Osteoblast (primary cell): ENCODE measurements around the gene ABCA4. TPM values are rescaled to one million over a fixed set of nuclear protein-coding genes. Genes with fewer than 3 reads are reported as not detected.
"Not testable (repeated sequence)": the region's sequence is repeated elsewhere in the genome, so short reads cannot be mapped to it uniquely, and the experiment has no call there.

Experiments used
- DNase-seq: peaks from one replicate; pipeline ENCODE4 v3.0.0; 2011; ENCODE audit warnings: low spot score, mixed read lengths; ENCODE audit not compliant: insufficient read length; ENCODE audit errors: missing footprints
- H2AFZ ChIP-seq: 2 replicates; pipeline ENCODE4 v1.6.0; 2011; ENCODE audit warnings: mild to moderate bottlenecking, low read length
- H3K27ac ChIP-seq: 2 replicates; pipeline ENCODE4 v1.5.1; 2011; ENCODE audit warnings: mild to moderate bottlenecking, low read depth, low read length, moderate library complexity
- H3K27me3 ChIP-seq: 2 replicates; pipeline ENCODE4 v1.6.0; 2012; ENCODE audit warnings: mild to moderate bottlenecking, control low read depth, inconsistent platforms, low read length, moderate library complexity; ENCODE audit not compliant: insufficient read depth
- H3K36me3 ChIP-seq: 2 replicates; pipeline ENCODE4 v1.5.1; 2011; ENCODE audit warnings: mild to moderate bottlenecking, low read length, control low read depth, moderate library complexity; ENCODE audit not compliant: insufficient read depth
- H3K4me1 ChIP-seq: 2 replicates; pipeline ENCODE4 v1.5.1; 2011; ENCODE audit warnings: mild to moderate bottlenecking, low read length, control low read depth, moderate library complexity; ENCODE audit not compliant: insufficient read depth
- H3K4me2 ChIP-seq: 2 replicates; pipeline ENCODE4 v1.6.0; 2011; ENCODE audit warnings: mild to moderate bottlenecking, low read length; ENCODE audit not compliant: insufficient read depth
- H3K4me3 ChIP-seq: fragments of 200-600 bp; sonication (generic); 3 replicates; pipeline ENCODE4 v1.5.1; 2012; ENCODE audit warnings: mild to moderate bottlenecking, low read length, inconsistent platforms; ENCODE audit not compliant: insufficient read depth
- H3K79me2 ChIP-seq: 2 replicates; pipeline ENCODE4 v1.6.0; 2012; ENCODE audit warnings: mild to moderate bottlenecking, low read length, control low read depth, inconsistent platforms; ENCODE audit not compliant: insufficient read depth
- H3K9me3 ChIP-seq: 2 replicates; pipeline ENCODE4 v1.5.1; 2011; ENCODE audit warnings: low read depth, low read length, control low read depth
- H4K20me1 ChIP-seq: 2 replicates; pipeline ENCODE4 v1.6.0; 2012; ENCODE audit warnings: mild to moderate bottlenecking, low read length, control low read depth; ENCODE audit not compliant: insufficient read depth
- CTCF ChIP-seq: IDR thresholded peaks from 2 replicates; pipeline ENCODE4 v1.5.1; 2011; ENCODE audit warnings: mild to moderate bottlenecking, low read depth, low read length, moderate library complexity; ENCODE audit errors: extremely low read depth
- total RNA-seq: library from RNA; depleted of rRNA; stranded (reverse); fragments of >200 nt; gene quantifications from 2 replicates; pipeline ENCODE4 v1.2.3, GENCODE V29; 2012

The ABCA4 gene
- total RNA-seq, 1 donor = 1.1 TPM

- Histone ChIP-seq H3K36me3 (no peaks in the 10 kb centered on the region), H3K27me3 (no peaks in the 10 kb centered on the region), H2AFZ (no peak overlapping the region), H3K9me3 (no peaks in the 10 kb centered on the region), H3K27ac (no peak overlapping the region), H3K4me3 (no peak overlapping the region), H3K79me2 (no peaks in the 10 kb centered on the region), H3K4me1 (peaks cover 37% of the 10 kb centered on the region), H3K4me2 (no peak overlapping the region), H4K20me1 (no peaks in the 10 kb centered on the region)
- no peak for TF ChIP-seq CTCF
- DNase-seq = no peak
Observed at GRCh38 chr1:93991271-93991670, 129.7 kb downstream of the ABCA4 start.

DNA sequence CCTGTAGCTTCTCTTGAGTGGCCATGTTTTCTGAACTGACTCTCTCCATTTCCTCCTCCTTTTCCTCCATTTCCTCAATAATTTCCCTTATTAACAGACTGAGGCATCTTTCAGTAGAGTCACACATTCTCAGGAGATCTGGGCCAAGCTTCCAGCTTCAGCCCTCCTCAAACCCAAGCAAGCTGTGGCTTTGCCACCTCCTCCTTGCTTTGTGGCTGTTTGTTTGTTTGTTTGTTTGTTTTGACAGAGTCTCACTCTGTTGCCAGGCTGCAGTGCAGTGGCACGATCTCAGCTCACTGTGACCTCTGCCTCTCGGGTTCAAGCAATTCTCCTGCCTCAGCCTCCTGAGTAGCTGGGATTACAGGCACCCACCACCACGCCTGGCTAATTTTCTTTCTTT is 130.5 kb downstream of the ABCA4 start:
- H3K4me2 ChIP-seq = not testable (repeated sequence)
- H3K4me1 ChIP-seq = peaks cover 37% of the 10 kb centered on the region

DNA sequence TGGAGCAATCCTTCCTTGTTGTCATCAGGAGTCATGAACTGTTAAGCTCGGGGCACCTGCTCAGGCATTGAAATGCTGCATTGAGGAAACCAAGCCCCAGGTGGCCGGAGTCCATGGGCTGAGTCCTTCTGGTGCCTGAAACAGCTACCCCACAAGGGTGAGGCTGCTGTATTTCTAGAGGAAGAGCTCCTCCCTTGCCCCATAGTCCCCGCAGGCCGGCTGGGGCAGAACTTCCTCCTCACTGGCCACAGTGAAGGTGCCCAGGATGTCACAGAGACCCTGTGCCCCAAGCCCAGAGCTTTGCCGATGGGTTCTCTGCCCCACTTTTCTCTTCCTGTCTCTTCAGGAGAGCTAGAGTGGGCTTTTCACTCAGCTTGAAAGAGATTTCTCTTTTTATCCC is 130.9 kb downstream of the ABCA4 start:
- no peak overlapping the region for H3K4me3 ChIP-seq
- no peak for DNase-seq
- no peak for TF ChIP-seq CTCF

More for the DNA sequence above, 130.5 kb downstream of the ABCA4 start:
- H2AFZ ChIP-seq, H4K20me1 ChIP-seq, H3K79me2 ChIP-seq, H3K36me3 ChIP-seq, H3K27ac ChIP-seq, H3K4me3 ChIP-seq, H3K27me3 ChIP-seq, DNase-seq, H3K9me3 ChIP-seq: not testable (repeated sequence)

GRCh38 chr1:93989601-93990000 is 131.3 kb downstream of the ABCA4 start:
- H3K9me3 ChIP-seq = no peaks in the 10 kb centered on the region
- no peaks in the 10 kb centered on the region for H4K20me1 ChIP-seq
- no peaks in the 10 kb centered on the region for H3K79me2 ChIP-seq
- H3K27ac ChIP-seq = peak overlapping the region; percentile 79
- H3K4me1 ChIP-seq = peaks cover 37% of the 10 kb centered on the region
- no peaks in the 10 kb centered on the region for H3K27me3 ChIP-seq
- H3K4me2 ChIP-seq = peak overlapping the region; percentile 64
- TF ChIP-seq CTCF = no peak
- no peak overlapping the region for H2AFZ ChIP-seq
- DNase-seq = no peak
- H3K36me3 ChIP-seq = no peaks in the 10 kb centered on the region
- no peak overlapping the region for H3K4me3 ChIP-seq

More for the DNA sequence above, 130.9 kb downstream of the ABCA4 start:
- H2AFZ ChIP-seq = no peak overlapping the region
- no peaks in the 10 kb centered on the region for H3K9me3 ChIP-seq
- peak overlapping the region; percentile 79 for H3K27ac ChIP-seq
- H3K4me2 ChIP-seq = peak overlapping the region; percentile 64
- no peaks in the 10 kb centered on the region for H3K79me2 ChIP-seq
- H3K36me3 ChIP-seq = no peaks in the 10 kb centered on the region
- H4K20me1 ChIP-seq = no peaks in the 10 kb centered on the region
- H3K4me1 ChIP-seq = peaks cover 37% of the 10 kb centered on the region
- no peaks in the 10 kb centered on the region for H3K27me3 ChIP-seq
